GM18507 (cell line): ENCODE results near the gene MAP6.

Experiments
- DNase-seq: peaks from one replicate; pipeline ENCODE4 v3.0.0; 2011; ENCODE audit warnings: low read depth; ENCODE audit not compliant: insufficient read length; ENCODE audit errors: extremely low spot score
- FAIRE-seq: peaks from 2 replicates; lab custom pipeline; 2011; peaks lifted over from hg19 to GRCh38; lab: Jason Lieb, UNC

The MAP6 gene

DNA sequence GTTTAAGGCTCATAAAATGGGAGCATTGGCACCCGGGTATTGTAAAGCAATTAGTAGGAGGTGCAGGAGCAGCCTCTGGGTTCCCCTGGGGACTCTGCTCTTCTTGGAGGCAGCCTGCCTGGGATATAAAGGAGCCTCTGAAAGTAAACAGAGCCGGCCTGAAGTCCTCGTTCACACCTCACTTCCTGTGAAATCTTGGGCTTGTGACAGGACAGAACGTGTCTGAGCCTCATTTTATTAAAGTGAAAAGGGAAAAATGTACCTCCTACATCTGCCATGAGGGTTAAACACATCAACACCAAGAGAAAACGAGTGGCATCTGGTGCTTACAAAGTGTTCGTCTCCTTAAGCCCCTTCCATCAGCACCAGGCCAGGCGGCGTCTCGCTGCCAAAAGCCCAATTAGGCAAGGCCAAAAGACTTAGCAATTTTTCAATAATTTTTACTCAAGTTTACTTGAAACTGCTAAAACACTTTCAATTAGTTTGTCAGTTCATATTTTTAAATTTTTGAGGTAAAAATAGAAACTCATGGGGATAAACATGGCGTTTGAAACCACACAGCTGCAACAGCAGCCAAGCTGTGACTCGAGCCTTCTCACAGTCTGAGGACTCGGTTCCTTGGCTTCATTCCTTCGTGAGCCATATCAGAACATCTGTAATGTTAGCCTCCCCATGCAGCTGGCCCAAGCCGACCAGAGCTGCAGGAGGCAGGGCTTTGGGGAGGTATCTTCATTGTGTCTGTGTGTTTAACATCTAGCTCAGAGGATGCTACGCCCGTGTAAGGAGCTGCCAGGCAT lies 33.6 kb downstream of the MAP6 start:
- DNase-seq: no peak
- no peak for FAIRE-seq

GRCh38 chr11:75633409-75634066 lies 35.3 kb downstream of the MAP6 start:
- DNase-seq (no peak), FAIRE-seq (no peak)

GRCh38 chr11:75632962-75633361 lies 35.9 kb downstream of the MAP6 start:
- FAIRE-seq (no peak), DNase-seq (no peak)

DNA sequence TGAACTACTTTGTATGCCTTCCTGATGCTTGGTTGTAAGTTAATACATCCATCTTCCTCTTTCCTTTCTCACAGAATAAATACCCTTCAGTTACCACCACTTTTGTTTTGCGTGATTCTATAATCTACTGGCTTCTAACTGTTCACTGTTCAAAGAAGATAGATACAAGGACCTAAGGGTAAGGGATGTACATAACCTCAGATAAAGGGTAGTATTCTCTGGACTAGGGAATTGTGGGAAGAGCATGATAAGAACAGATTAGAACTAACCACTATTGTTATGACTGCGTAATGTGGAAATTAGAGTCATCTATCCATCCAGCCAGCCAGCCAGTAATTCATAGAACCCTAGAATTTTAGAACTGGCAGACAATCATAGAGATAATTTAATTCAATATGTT lies 36.4 kb downstream of the MAP6 start:
- DNase-seq: no peak
- FAIRE-seq: no peak

DNA sequence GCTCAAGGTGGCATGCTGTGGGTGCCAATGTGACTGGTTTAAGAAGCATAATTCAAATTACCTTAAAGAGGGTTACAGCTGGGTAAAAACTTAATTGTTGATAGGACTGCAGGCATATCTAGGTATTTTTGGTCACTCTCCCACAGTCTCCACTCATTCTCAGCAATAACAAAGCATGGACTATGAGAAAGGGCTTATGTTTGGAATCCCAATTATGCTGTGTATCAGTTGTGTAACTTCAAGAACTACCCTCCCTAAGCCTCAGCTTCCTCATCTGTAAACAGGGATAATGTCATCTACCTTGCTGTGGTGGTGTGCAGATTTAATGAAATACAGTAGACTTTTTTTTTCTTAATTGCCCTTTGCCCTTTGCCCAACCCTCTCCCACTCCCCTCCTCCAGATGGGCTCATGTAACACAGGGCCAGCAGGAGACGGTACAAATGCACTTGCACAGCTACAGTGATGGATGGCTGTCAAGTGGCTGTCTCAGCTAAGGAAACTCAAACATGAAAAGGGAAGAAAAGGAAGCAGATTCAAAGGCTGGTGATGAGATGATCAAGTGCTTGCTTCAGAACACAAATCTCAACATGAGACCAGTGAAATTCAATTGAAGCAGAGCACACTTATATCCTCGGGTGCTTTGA lies 37.6 kb downstream of the MAP6 start:
- DNase-seq: no peak
- FAIRE-seq: no peak

- FAIRE-seq: no peak
- DNase-seq: no peak
These were observed 40.8 kb downstream of the MAP6 start for GRCh38 chr11:75627906-75628668.

DNA sequence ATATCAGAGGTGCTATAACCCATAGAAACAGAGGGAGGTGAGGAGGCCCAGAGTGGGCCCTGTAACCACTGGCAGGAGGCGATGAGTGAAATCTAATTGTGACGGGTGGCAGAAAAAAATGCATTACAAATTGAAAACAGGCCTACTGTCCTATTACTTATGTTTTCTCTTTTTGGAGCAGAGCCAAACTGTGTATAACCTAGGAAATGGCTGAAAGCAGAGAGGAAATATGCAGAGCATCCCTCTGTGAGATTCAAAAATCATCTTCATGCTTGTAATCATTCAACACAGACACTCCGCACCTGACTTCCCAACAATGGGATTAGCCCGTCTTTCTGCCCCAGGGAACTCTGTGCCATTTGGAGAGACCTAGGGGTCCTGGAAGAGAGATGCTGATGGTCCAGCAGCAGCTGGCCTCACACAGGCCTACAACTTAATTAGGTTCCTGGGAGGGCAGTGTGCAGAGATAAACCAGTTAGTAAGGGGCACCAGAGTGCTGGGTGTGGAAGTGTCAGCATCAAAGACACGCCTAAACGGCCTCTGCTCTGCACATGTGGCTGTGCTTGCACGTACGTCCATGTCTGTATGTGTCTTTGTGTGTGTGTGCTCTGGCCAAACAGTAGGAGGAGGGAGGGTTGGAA lies 41.8 kb downstream of the MAP6 start:
- FAIRE-seq: no peak
- DNase-seq: no peak

GRCh38 chr11:75625991-75626888 lies 42.6 kb downstream of the MAP6 start:
- no peak for DNase-seq
- no peak for FAIRE-seq

DNA sequence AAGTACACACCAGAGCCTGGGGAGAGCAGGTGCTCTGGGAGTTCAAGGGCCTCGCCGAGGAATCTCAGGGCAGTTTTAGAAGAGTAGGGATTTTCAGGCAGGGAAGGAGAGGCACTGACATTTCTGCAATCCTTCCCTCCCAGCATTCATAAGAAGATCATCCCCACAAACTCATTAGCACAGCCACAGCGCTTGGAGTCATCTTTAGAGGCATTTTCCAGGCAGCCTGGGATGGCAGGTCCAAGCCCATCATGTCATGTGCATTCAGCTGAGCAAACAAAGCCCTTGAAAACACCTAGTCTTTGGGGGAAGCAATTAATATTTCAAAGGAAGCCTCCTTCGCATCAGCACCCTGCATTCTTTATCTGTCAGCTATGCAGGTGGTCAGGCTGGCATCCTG lies 43.8 kb downstream of the MAP6 start:
- no peak for FAIRE-seq
- DNase-seq: no peak

DNA sequence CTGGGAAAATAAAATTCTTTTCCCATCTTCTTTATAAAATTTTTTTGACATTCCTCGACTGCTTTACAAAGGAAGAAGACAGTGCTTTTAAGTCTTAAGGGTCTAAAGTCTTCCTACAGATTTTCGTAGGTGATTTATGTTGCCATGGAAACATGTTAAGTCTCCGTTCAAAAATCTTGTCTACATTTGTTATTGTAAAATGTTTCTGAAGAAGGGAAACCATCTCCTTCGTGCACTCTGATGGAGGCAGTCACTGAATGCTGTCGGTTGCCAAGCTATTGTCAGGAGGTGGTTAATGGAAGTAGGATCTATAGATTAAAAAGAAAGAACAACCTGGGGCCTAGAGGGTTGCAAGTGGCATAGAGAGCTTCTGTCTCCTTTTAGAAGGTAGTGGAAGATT lies 52.6 kb downstream of the MAP6 start:
- FAIRE-seq (no peak), DNase-seq (no peak)

DNA sequence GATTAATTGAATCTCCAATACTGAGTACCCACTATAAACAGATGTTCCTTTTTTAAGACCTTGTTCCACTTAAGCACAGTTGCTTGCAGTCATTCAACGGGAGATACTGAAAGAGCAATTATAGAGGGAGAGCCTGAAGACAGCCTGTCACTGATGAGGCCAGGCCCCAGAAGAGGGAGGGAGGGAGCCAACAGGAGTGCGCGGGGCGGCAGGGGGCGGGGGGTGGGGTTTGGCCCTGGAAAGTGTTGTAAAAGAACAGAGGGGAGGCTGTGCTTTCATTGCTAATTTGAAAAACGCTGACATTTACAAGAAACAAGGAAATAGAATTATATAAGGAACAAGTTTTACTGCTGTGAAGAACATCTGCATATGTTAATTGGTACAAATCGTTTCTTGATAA lies 53.1 kb downstream of the MAP6 start:
- no peak for DNase-seq
- FAIRE-seq: no peak

DNA sequence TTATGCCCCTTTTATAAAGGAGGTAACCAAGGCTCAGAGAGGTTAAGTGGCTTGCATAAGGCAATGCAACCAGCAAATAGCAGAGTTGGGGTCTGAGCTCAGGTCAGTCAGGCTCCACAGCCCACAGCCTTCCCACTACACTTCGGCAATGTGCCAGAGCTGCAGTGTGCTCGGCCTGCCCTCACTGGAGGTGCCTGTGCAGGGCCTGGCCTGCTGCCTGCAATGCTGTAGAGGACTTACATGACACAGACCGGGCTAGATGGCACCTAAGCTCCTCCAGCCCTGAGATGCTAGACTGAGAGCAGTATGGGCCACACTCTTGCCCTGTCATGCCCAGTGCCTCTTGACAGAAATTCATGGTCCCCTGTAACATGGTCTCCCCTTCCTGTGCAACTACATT lies 57.0 kb downstream of the MAP6 start:
- DNase-seq (no peak), FAIRE-seq (no peak)

DNA sequence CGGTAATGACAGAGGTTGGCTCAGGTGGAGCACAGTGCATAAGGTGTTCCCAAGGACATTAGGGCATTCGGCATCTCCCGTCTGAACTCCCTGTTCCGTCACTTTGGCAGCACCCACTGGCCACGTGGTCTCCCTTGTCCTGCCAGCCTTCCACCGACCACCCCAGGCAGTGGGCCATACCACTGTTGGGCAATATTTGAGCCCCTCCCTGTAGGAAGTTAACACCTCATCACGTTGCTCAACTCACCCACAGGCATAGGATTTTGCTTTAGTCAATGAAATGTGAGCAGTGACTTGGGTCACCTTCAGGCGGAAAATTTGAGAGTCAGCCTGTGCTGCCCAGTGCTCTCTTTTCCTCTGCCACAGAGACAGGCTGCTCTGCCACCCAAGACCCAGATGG lies 62.7 kb downstream of the MAP6 start:
- DNase-seq (no peak), FAIRE-seq (no peak)

GRCh38 chr11:75603791-75604736 lies 64.8 kb downstream of the MAP6 start:
- FAIRE-seq (no peak), DNase-seq (no peak)

GRCh38 chr11:75602951-75603350 lies 65.9 kb downstream of the MAP6 start:
- DNase-seq (no peak), FAIRE-seq (no peak)

- DNase-seq: no peak
- no peak for FAIRE-seq
These were observed 67.3 kb downstream of the MAP6 start for GRCh38 chr11:75601494-75601893.

DNA sequence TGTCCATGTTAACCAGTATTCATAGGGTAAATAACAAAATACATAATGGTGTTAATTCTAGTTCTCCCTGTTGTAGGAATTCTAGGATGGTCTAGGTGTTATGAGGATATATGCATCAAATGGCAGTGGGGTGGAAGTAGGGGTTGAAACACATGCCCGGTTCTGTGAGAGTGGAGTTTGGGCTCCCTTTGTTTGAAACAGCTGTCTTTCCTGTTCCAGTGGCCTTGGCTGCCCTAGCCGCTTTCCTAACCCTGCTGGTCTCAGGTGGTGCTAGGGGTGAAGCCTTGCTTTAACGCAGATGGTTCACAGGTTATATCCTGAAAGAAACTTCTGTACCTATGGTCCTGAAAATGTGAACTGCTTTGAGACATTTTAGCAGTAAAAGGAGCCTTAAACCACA lies 68.5 kb downstream of the MAP6 start:
- FAIRE-seq: no peak

GRCh38 chr11:75598900-75599299 lies 69.9 kb downstream of the MAP6 start:
- no peak for FAIRE-seq

More for the DNA sequence above, 68.5 kb downstream of the MAP6 start:
- DNase-seq: no peak

More at GRCh38 chr11:75598900-75599299, 69.9 kb downstream of the MAP6 start:
- DNase-seq: no peak
